GM21526 (cell line): ENCODE measurements around the gene PTPRM.
"Not testable (repeated sequence)": the region's sequence is repeated elsewhere in the genome, so short reads cannot be mapped to it uniquely, and the experiment has no call there.

Experiments
- ATAC-seq: cut with Tn5 transposase; IDR thresholded peaks from one replicate; pipeline ENCODE4 v1.9.1; 2021; ENCODE audit warnings: moderate library complexity; ENCODE audit not compliant: unreplicated experiment, low FRiP score

The PTPRM gene

DNA sequence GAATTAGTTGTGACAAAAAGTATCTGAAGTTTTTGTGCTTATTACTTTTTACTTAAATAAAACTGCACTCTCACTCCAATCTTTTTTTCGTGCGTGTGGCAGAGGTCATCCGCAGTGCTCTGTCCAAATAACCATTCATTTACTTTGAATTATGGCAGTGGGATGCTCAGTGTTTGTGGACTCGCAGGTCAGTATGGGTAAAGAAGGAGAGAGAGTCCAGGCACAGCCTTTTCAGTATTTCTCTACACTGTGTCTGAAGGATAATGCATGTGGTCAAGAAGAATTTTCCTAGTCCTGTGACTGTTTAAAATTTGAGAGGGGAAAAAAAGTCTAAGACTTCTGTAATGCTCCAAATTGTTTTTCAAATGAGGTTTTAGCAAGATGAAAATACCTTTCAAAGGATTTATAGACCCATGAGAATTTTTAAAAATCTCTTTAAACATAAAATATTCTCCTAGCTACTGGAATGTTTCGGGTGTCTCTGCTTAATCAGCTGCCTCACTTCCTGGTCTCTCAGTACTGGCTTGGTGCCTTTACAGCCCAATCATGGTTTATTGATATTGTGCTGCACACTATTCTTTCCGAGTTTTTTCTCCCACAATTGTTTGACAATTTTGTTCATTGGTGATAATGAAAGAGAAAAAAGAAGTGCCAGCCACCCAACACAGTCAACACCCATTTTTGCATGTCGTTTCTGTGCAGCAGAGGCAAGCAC, 453.2 kb downstream of the PTPRM start:
- ATAC-seq = no peak

DNA sequence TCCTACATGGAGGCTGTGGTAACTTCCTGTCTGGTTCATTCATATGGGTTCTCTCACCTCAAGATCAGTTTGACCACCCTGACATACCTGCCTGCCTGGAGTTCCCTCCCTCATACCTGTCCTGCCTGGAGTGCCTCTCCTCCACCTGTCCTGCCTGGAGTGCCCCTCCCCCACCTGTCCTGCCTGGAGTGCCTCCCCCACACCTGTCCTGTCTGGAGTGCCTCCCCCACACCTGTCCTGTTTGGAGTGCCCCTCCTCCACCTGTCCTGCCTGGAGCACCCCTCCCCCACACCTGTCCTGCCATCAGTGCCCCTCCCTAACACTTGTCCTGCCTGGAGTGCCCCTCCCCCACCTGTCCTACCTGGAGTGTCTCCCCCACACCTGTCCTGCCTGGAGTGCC, 461.9 kb downstream of the PTPRM start:
- no peak for ATAC-seq

DNA sequence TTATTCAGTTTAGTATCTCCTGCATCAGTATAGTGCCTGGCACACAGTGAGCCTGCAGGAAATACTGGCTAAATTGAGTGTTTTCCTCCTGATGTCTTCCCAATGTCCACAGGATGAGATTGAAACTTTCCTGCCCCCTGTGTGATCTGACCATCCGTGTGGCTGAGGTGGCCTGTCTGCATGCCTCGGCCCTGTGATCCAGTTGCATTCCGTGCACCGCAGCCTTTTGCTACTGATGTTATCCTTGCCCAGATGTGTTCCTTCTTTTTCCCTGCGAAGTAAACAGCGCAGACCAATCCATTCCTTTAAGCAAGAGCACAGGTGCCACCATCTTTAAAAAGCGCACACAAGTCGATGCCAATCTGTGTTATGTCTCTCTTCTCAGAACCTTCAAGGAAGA, 462.6 kb downstream of the PTPRM start:
- no peak for ATAC-seq

GRCh38 chr18:8030201-8030600, 463.1 kb downstream of the PTPRM start:
- ATAC-seq = no peak

DNA sequence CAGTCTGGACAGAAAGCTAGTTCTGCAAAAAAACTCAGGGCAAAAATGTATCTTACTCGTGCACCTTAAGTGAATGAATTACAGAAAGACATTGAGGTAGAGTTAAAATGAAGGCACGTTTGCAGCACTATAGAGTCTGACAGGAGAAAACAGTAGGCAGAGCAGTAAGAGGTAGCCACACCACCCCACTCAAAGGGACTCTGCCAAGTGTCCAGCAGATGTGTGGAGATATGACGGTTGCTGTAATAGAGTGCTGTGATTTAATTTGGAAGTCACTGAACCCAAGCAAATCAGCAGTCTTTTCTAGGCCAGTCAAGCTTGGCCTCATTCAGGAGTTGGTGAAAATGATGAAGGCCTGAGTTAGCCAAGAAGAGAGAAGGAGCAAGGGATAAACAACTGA, 464.4 kb downstream of the PTPRM start:
- no peak for ATAC-seq

DNA sequence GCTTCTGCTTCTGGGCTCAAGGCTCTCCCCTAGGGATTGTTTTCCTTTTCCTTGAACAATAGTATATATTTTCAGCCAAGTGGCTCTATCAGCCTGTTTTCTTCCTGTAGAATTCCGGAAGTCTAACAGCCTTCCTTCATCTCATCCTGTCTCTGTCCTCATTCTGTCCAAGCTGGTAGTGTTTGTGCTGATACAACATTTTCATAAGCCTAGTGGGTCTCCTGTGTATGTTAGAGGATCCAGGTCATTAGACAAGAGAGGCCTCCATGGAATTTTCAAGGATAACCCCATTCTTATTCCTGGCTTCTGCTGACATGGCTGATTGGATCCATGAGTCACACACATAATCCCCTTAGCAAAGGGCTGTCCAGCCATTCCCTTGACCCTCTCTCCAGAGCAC, 467.6 kb downstream of the PTPRM start:
- ATAC-seq = no peak

DNA sequence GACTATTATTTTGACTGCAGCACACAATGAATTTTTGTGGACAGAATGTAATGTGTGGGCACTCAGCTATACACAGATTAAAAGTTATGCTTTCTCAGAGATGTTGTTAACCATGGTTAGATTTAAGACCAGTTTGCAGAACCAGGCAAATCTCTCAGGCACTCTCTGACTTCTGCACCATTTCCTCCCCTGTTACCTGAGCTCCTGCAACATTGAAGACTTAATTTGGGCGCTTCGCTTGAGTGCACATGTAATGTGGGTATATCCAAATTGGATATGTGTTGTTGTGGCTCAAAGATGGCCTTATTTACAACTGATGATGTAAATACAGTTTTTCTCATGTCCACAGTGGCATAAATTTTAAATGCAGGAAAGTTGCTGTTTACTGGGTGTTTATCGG, 469.4 kb downstream of the PTPRM start:
- ATAC-seq = no peak

- ATAC-seq = no peak
Measured at GRCh38 chr18:8037296-8037695, 470.2 kb downstream of the PTPRM start.

GRCh38 chr18:8040021-8040420, 472.9 kb downstream of the PTPRM start:
- ATAC-seq = no peak

DNA sequence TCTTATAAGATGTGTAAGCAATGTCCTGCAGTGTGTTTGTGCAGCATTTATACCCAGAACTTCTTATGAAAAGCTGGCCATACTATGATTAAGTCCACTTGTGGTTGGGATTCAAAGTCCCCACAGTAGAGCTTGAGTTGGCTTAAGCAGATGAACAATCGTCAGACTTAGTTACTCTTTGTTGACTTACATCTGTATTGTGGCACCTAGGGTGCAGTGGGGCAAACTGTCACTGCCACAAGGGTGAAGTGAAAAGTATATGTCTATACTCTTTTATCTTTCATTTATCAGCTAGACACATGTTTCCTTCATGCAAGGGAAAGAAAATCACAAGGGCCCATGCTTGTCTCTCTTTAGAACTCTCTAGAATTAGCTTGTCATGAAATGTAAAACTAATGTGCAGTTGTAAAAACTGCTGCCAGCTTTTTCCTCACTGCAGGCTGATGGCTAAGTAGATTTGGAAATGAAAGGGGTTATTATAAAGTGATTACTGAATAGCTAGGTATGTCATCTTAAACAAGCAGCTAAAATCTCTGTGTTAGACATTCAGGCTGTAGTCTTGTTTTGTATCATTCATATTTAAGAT, 474.5 kb downstream of the PTPRM start:
- ATAC-seq = no peak

DNA sequence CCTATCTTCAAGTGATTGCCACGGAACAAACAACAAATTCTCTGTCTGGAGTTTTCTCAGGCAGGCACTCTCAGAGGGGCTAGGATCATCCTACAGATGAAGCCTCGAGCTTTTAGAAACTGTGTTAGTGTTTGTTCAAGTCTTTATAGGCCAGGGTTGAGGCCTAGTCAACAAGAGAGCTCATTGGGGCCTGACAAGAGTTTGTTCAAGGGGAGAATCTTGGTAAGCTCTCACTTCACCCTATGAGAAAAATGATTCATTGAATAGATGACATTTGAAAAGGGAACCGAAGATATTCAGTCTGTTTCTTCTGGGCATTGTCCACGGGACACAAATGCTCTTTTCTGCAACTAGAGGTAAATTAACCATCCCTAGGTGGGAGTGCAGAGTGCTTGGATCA, 476.9 kb downstream of the PTPRM start:
- ATAC-seq = no peak

DNA sequence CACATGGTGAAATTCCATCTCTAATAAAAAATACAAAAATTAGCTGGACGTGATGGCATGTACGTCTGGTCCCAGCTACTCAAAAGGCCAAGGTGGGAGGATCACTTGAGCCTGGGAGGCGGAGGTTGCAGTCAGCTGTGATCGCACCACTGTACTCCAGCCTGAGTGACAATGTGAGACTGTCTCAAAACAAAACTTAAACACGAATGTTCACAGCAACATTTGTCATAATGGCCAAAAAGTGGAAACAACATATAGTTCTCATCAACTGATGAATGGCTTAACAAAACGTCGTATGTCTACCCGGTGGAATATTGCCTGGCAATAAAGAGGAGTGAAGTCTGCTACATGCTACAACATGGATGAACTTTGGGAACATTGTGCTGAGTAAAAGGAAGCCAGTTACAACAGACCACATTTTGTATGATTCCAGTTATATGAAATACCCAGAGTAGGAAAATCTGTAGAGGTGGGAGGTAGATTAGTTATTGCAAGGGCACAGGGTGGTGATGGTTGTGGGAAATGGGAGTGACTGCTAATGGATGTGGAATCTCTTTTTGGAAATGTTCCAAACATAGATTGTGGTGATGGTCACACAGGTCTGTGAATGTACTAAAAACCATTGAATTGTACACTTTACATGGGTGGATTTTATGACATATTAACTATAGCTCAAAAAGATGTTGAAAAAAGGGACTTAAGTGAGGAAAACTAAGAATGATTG, 478.2 kb downstream of the PTPRM start:
- ATAC-seq = no peak

GRCh38 chr18:8045884-8046281, 478.8 kb downstream of the PTPRM start:
- no peak for ATAC-seq

- no peak for ATAC-seq
Measured at GRCh38 chr18:8046441-8046840, 479.3 kb downstream of the PTPRM start.

DNA sequence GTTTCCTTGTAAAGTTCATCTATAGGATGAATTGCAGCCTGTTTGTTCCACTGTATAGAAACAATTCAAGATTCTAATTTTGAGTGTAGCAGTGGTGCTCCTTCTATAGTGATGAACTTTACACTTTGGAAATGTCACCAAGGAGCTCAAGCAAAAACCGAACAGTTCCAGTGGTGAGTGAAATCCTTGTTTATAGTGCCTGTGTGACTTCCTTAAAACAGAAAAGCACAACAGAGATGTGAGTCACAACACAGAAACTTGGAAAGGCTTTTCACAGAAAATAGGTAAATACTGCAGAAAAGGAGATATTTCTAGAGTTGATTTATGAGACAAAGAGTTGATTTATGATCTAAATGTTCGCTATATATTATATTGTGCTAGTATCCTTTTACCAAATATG, 482.0 kb downstream of the PTPRM start:
- no peak for ATAC-seq

- no peak for ATAC-seq
Measured at GRCh38 chr18:8050616-8051329, 483.7 kb downstream of the PTPRM start.

DNA sequence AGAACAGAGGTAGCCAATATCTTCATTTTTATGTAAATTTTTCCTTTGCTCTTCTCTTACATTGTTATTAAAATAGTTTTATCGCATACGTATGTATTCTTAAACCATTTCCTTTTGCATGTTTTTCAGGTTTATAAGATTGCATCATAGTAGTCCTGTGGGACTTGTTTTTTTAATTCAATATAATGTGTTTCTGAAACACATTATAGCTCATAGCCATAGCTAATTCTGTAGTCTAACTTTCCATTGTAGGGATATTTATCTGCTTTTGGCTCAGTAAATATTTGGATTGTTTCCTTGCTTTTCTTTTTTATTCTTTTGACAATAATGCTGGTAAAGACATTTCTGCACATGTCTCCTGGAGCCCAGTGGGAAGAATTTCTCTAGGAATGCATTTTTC, 484.3 kb downstream of the PTPRM start:
- ATAC-seq = no peak

- no peak for ATAC-seq
Measured at GRCh38 chr18:8052237-8052701, 485.2 kb downstream of the PTPRM start.

- no peak for ATAC-seq
Measured at GRCh38 chr18:8056723-8057122, 489.6 kb downstream of the PTPRM start.

DNA sequence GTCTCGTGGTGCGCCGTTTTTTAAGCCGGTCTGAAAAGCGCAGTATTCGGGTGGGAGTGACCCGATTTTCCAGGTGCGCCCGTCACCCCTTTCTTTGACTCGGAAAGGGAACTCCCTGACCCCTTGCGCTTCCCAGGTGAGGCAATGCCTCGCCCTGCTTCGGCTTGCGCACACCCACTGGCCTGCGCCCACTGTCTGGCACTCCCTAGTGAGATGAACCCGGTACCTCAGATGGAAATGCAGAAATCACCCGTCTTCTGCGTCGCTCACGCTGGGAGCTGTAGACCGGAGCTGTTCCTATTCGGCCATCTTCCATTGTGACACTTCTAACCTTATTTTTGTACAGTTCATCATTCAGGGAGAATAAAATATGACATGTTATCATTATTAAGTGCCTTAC, 496.0 kb downstream of the PTPRM start:
- not testable (repeated sequence) for ATAC-seq

DNA sequence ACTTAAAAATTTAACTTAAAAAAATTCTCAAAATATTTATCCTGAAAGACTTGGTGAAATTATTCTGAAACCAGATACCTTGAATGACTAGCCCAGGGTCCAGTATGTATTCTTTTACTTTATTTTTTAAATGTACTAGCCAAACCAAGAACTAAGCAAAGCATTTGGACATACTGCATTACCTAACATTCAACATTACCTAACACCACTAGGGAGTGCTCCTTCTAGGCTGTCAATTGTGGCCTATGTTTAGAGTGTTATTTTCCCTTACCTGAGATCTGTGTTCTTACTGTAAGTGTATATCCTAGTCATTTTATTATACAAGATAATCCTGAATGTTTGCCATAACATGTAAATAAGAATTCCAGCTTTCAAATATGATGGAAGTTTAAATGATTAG, 496.6 kb downstream of the PTPRM start:
- no peak for ATAC-seq
